Upper lobe of left lung (tissue), 6 donors: ENCODE measurements around the gene MALSU1. TPM values are rescaled to one million over a fixed set of nuclear protein-coding genes. Genes with fewer than 3 reads are reported as not detected.
"Not testable (repeated sequence)": the region's sequence is repeated elsewhere in the genome, so short reads cannot be mapped to it uniquely, and the experiment has no call there.

Source experiments
- ATAC-seq, 2 donors: fragments of 200-7000 bp; cut with Tn5 transposase; one replicate each; pipeline ENCODE4 v1.9.1; 2022; ENCODE audit warnings: mild to moderate bottlenecking in 2 of 2, moderate library complexity in 2 of 2; ENCODE audit not compliant: low FRiP score in 2 of 2
- DNase-seq, 2 donors: peaks; one replicate each; pipeline ENCODE4 v3.0.0-alpha.2; 2019 to 2020
- H3K27ac ChIP-seq, 4 donors: fragments of 200-600 bp; sonication (generic); one replicate each; pipeline ENCODE4 v1.5.1; 2016 to 2019
- H3K27me3 ChIP-seq, 4 donors: fragments of 200-600 bp; sonication (generic); one replicate each; pipeline ENCODE4 v1.5.1; 2017 to 2019
- H3K36me3 ChIP-seq, 4 donors: fragments of 200-600 bp; sonication (generic); one replicate each; pipeline ENCODE4 v1.5.1; 2016 to 2019
- H3K4me1 ChIP-seq, 4 donors: fragments of 200-600 bp; sonication (generic); one replicate each; pipeline ENCODE4 v1.5.1; 2018 to 2019
- H3K4me3 ChIP-seq, 4 donors: fragments of 200-600 bp; sonication (generic); one replicate each; pipeline ENCODE4 v1.5.1; 2017 to 2019; ENCODE audit warnings: mild to moderate bottlenecking in 2 of 4, moderate library complexity in 1 of 4
- H3K9me3 ChIP-seq, 4 donors: fragments of 200-600 bp; sonication (generic); one replicate each; pipeline ENCODE4 v1.5.1; 2018 to 2019
- EP300 ChIP-seq, 4 donors: sonication (generic); formaldehyde crosslinking; IDR thresholded peaks; one replicate each; pipeline ENCODE4 v1.5.1; 2017; ENCODE audit warnings: antibody characterized with exemption in 4 of 4, control low read depth in 2 of 4
- POLR2A ChIP-seq, 4 donors: fragments of 450-650 bp; IDR thresholded peaks; one replicate each; pipeline ENCODE4 v1.5.1; 2016 to 2017; ENCODE audit warnings: antibody characterized with exemption in 4 of 4, mild to moderate bottlenecking in 2 of 4
- POLR2AphosphoS5 ChIP-seq, 2 donors: sonication (generic); formaldehyde crosslinking; IDR thresholded peaks; one replicate each; pipeline ENCODE4 v1.5.1; 2017; ENCODE audit warnings: antibody characterized with exemption in 2 of 2
- WGBS, 2 donors: methylation state at CpG; one replicate each; pipeline ENCODE4 v1.1.5; 2017 to 2018; 5-methylcytosine and 5-hydroxymethylcytosine counted together
- total RNA-seq, 6 donors: library from RNA; depleted of rRNA in 4 of 6; stranded (reverse); fragments of >200 nt in 4 of 6; gene quantifications; one replicate each; pipeline versions ENCODE4 v1.1.0 to v1.2.1, GENCODE V29; 2016 to 2021
- TF ChIP-seq, protein P1 (sequence below), 6 experiments: fragments of 450-650 bp in 4 of 6; fragments of 200-600 bp in 2 of 6; sonication (generic) in 2 of 6; IDR thresholded peaks; one replicate each; pipeline ENCODE4 v1.5.1; 2016 to 2019; ENCODE audit warnings: antibody characterized with exemption in 6 of 6
- donor health status: DM: no; HTN: no; CAD: no; lungs with moderate emphysema.
- donor health status: DM: no; HTN: yes; CAD: no; lungs with severe emphysema.

MALSU1 gene
- total RNA-seq, 6 donors from 2014 or later: 30.5 to 63.2 (median 44.6) TPM

DNA sequence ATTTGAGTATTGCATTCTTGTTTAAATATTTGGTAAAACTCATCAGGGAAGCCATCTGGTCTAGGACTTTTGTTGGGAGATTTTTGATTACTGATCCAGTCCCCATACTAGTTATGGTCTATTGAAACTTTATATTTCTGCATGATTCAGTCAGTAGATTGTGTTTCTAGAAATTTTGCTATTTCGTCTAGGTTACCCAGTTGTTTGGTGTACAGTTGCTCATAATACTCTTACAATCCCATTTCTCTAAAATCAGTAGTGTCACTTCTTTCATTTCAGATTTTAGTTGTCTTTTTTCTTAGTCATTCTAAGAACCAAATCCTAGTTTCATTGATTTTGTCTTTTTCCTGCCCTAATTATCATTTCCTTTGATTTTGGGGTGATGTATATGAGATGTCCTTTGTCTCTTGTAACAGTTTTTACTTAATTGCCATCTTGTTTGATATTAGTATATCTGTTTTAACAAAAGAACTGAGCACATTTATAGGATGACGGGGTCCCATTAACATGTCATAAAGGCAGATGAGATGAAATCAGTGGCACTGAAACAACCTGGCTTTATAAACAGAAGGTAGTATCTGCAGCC is 7.9 kb downstream of the MALSU1 start:
- Histone ChIP-seq H3K27me3 (no peaks in the 10 kb centered on the region), H3K27ac (no peak overlapping the region), H3K4me1 (peaks cover 2 to 12% (median 8%) of the 10 kb centered on the region in 4 donors), H3K4me3 (no peak overlapping the region), H3K36me3 (peaks cover 18 to 51% (median 27%) of the 10 kb centered on the region in 4 donors), H3K9me3 (no peaks in the 10 kb centered on the region)
- ATAC-seq (no peak), DNase-seq (no peak)
- no peak for TF ChIP-seq POLR2AphosphoS5 (IDR thresholded peaks at IDR 0.05)
- TF ChIP-seq EP300 (IDR thresholded peaks at IDR 0.05): no peak
- TF ChIP-seq, protein P1, sequence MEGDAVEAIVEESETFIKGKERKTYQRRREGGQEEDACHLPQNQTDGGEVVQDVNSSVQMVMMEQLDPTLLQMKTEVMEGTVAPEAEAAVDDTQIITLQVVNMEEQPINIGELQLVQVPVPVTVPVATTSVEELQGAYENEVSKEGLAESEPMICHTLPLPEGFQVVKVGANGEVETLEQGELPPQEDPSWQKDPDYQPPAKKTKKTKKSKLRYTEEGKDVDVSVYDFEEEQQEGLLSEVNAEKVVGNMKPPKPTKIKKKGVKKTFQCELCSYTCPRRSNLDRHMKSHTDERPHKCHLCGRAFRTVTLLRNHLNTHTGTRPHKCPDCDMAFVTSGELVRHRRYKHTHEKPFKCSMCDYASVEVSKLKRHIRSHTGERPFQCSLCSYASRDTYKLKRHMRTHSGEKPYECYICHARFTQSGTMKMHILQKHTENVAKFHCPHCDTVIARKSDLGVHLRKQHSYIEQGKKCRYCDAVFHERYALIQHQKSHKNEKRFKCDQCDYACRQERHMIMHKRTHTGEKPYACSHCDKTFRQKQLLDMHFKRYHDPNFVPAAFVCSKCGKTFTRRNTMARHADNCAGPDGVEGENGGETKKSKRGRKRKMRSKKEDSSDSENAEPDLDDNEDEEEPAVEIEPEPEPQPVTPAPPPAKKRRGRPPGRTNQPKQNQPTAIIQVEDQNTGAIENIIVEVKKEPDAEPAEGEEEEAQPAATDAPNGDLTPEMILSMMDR (IDR thresholded peaks at IDR 0.05): no peak
- TF ChIP-seq POLR2A (IDR thresholded peaks at IDR 0.05): no peak
- 97% methylated on average over 2 of the region's 2 CpGs for WGBS, 2 donors

DNA sequence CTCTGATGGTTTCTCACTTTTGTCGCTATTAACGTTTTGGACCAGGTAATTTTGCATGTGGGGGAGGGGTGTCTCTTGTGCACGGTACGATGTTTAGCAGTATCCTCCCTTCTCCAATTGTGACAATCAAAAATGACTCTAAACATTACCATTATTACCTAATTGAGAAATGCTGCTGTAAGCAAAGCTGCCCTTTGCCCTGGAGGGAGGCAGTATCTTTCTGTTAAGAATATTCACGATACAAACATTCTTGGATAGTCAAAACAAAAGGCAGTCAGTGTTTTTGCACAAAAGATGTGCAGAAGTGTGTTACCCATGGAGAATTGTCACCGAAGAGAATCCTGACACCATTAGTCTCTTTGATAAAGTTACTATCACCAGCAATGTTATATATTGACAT is 9.6 kb downstream of the MALSU1 start:
- H3K9me3 ChIP-seq: no peaks in the 10 kb centered on the region
- no peak for DNase-seq
- no peak overlapping the region for H3K27ac ChIP-seq
- H3K36me3 ChIP-seq: peaks cover 18 to 38% (median 25%) of the 10 kb centered on the region in 4 donors
- TF ChIP-seq EP300 (IDR thresholded peaks at IDR 0.05): no peak
- TF ChIP-seq POLR2A (IDR thresholded peaks at IDR 0.05): no peak
- no peak for TF ChIP-seq POLR2AphosphoS5 (IDR thresholded peaks at IDR 0.05)
- TF ChIP-seq, protein P1 (IDR thresholded peaks at IDR 0.05): no peak
- 91% methylated on average over 6 of the region's 6 CpGs for WGBS, 2 donors
- no peak overlapping the region for H3K4me3 ChIP-seq
- H3K4me1 ChIP-seq: no peaks in the 10 kb centered on the region
- ATAC-seq: no peak
- no peaks in the 10 kb centered on the region for H3K27me3 ChIP-seq

- ATAC-seq: not testable (repeated sequence)
Measured at GRCh38 chr7:23312141-23312540, 13.0 kb downstream of the MALSU1 start.

DNA sequence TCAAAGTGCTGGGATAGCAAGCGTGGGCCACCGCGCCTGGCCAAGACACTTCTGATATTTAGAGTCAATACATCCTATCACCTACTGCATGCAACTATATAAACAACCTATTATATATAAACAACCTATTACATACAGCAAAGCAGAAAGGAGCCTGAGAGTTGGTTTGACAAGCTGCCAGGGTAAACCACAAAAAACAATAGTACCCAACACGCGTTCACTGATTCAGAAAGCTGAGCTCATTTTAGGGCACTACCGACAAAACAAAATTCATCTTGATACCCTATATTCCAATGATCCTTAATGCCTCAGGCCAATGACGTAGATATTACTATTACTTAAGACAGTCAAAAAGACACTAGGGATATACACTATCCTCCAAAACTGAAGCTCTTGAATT is 16.2 kb downstream of the MALSU1 start:
- no peak for ATAC-seq
- no peaks in the 10 kb centered on the region for H3K27me3 ChIP-seq
- WGBS, 2 donors: 76 to 82% methylated on average over 7 of the region's 7 CpGs
- no peak overlapping the region for H3K4me3 ChIP-seq
- DNase-seq: no peak
- H3K4me1 ChIP-seq: no peaks in the 10 kb centered on the region
- no peak overlapping the region for H3K27ac ChIP-seq
- no peak for TF ChIP-seq EP300 (IDR thresholded peaks at IDR 0.05)
- TF ChIP-seq POLR2A (IDR thresholded peaks at IDR 0.05): no peak
- TF ChIP-seq, protein P1 (IDR thresholded peaks at IDR 0.05): no peak
- TF ChIP-seq POLR2AphosphoS5 (IDR thresholded peaks at IDR 0.05): no peak
- H3K36me3 ChIP-seq: peaks cover 0 to 9% (median 3%) of the 10 kb centered on the region in 4 donors
- H3K9me3 ChIP-seq: no peaks in the 10 kb centered on the region

More at GRCh38 chr7:23312141-23312540, 13.0 kb downstream of the MALSU1 start:
- not testable (repeated sequence) for H3K9me3 ChIP-seq, H3K4me3 ChIP-seq, H3K27ac ChIP-seq, DNase-seq, H3K4me1 ChIP-seq, H3K27me3 ChIP-seq
- peaks cover 15 to 38% (median 24%) of the 10 kb centered on the region in 4 donors for H3K36me3 ChIP-seq
- WGBS, 2 donors: 74 to 80% methylated on average over 2 of the region's 2 CpGs

- no peak for ATAC-seq
- Histone ChIP-seq H3K27ac (no peak overlapping the region), H3K27me3 (no peaks in the 10 kb centered on the region), H3K36me3 (no peaks in the 10 kb centered on the region), H3K4me3 (no peak overlapping the region), H3K4me1 (peaks cover 37 to 38% (median 37%) of the 10 kb centered on the region in 4 donors), H3K9me3 (no peaks in the 10 kb centered on the region)
- DNase-seq: no peak
- 79 to 81% methylated on average over 1 of the region's 1 CpG for WGBS, 2 donors
- TF ChIP-seq POLR2AphosphoS5 (IDR thresholded peaks at IDR 0.05): no peak
- no peak for TF ChIP-seq EP300 (IDR thresholded peaks at IDR 0.05)
- TF ChIP-seq POLR2A (IDR thresholded peaks at IDR 0.05): no peak
- TF ChIP-seq, protein P1 (IDR thresholded peaks at IDR 0.05): no peak
Measured at GRCh38 chr7:23331132-23331531, 32.0 kb downstream of the MALSU1 start.
